Measurements from ENCODE around the gene CFAP69.

Gene CFAP69

GRCh38 chr7:90351987-90352386 is 107.0 kb downstream of the CFAP69 start:
- Histone ChIP-seq H3K27ac (ENCODE audit: low read depth, low read length) (no peak overlapping the region), H3K36me3 (ENCODE audit: control insufficient read depth in 1 of 2, insufficient read depth in 2 of 2, low read length in 2 of 2) (peaks cover 7 to 27% of the 10 kb centered on the region in 2 donors), H3K4me1 (ENCODE audit: control insufficient read depth in 1 of 2, insufficient read depth in 2 of 2, low read length in 2 of 2) (peaks cover 9% of the 10 kb centered on the region in 2 donors), H3K4me3 (ENCODE audit: low read depth in 1 of 2, low read length in 2 of 2) (no peak overlapping the region), H3K9me3 (ENCODE audit: control insufficient read depth in 1 of 2, low read length in 2 of 2) (peaks cover 0 to 5% of the 10 kb centered on the region in 2 donors), H3K27me3 (ENCODE audit: control insufficient read depth in 1 of 2, insufficient read depth in 2 of 2, low read length in 2 of 2) (no peaks in the 10 kb centered on the region), H3K9ac (ENCODE audit: low read depth in 1 of 2, low read length in 2 of 2) (no peak overlapping the region)

All from duodenal mucosa (tissue), 2 donors.